Fibroblast of lung (primary cell): ENCODE results near the gene DNMT3A.

ENCODE experiments used
- EZH2 ChIP-seq: IDR thresholded peaks from 2 replicates; pipeline ENCODE4 v1.5.1; 2012; ENCODE audit warnings: low read length, control low read depth, mild to moderate bottlenecking; ENCODE audit errors: missing control alignments
- TF ChIP-seq, protein P1 (sequence below), 2 donors: IDR thresholded peaks in 1 of 2; conservative IDR thresholded peaks in 1 of 2; 1 replicate in 1 of 2; 2 replicates in 1 of 2; pipeline ENCODE4 v1.5.1; 2011 to 2012; ENCODE audit warnings: low read length in 2 of 2, control low read depth in 1 of 2, inconsistent platforms in 1 of 2, low read depth in 1 of 2, mild to moderate bottlenecking in 1 of 2

DNA sequence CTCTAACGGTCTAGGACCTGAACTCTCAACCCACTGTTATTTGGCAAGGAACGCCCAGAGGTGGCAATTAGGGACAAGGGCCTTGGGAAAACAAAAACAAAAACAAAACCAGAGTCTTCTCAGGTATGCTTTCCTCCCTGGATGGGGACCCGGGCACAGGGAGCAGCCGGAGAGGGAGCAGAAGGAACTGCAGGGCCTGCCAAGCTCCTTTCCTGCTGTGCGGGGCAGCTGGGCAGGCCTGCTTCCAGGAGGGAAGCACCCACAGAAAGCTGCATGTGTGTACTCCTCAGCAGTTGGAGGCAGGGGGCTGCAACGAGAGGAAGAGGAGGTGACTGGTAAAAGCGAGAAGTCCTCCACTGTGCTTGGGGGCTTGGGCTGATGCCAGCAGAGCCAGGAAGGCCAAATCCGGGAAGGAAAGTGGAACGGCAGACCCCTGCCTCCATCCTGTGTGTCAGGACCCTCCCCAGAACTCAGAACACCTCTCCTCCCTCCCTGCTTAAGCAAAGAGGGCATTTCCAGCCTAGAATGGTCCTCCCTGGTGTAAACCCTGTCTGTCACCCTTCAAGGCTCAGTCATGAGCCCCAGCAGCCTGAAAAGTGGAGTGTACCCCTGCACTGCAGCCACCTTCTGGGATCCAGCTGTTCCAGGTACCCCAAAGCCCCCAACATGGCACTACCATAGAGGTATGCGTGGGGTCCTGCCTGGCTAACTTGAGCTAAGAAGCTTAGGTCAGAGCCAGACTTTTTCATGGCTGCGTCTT, 56.3 kb downstream of the DNMT3A start:
- TF ChIP-seq, protein P1, sequence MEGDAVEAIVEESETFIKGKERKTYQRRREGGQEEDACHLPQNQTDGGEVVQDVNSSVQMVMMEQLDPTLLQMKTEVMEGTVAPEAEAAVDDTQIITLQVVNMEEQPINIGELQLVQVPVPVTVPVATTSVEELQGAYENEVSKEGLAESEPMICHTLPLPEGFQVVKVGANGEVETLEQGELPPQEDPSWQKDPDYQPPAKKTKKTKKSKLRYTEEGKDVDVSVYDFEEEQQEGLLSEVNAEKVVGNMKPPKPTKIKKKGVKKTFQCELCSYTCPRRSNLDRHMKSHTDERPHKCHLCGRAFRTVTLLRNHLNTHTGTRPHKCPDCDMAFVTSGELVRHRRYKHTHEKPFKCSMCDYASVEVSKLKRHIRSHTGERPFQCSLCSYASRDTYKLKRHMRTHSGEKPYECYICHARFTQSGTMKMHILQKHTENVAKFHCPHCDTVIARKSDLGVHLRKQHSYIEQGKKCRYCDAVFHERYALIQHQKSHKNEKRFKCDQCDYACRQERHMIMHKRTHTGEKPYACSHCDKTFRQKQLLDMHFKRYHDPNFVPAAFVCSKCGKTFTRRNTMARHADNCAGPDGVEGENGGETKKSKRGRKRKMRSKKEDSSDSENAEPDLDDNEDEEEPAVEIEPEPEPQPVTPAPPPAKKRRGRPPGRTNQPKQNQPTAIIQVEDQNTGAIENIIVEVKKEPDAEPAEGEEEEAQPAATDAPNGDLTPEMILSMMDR (conservative IDR thresholded peaks at IDR 0.05 in 1 of 2, IDR thresholded peaks at IDR 0.05 in 1 of 2; ENCODE audit: low read depth in 1 of 2, low read length in 2 of 2), result no peak
- TF ChIP-seq EZH2, result no peak
